ENCODE data around the gene TMOD3.

DNA sequence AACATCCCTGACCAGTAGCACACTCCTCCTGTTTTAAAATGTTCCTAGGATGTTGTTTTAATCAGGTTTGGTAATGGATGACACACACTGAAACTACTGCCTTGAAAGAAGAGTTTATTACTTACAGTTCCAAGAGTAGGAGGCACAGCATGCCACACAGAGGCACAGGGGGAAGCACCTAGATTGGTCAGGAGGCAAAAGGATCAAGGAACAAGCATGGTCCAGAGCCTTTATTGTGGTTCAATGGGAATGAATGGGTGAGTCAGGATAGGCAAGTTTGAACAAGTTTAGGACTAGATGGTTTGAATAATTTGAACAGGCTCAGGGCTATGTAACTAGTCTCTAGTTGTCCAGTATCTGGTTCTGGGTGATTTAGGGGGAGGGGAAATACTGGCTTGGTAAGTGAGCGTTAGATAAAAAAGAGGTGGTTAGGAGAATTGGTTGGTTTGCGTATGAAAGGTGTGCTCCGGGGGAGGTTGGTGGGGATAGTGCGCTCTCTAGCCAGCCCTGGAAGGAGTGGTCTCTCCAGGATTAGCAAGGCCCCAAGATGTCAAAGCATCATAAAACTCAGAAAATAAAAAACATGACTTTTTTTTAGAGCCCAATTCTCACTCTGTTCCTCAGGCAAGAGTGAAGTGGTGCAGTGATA lies 35.1 kb downstream of the TMOD3 start:
- TF ChIP-seq POLR2A (IDR thresholded peaks at IDR 0.05; ENCODE audit: extremely low read depth, insufficient read length) = no peak
- TF ChIP-seq, protein P1, sequence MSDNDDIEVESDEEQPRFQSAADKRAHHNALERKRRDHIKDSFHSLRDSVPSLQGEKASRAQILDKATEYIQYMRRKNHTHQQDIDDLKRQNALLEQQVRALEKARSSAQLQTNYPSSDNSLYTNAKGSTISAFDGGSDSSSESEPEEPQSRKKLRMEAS (IDR thresholded peaks at IDR 0.05; ENCODE audit: low read depth, low read length) = no peak
- TF ChIP-seq MYC (IDR thresholded peaks at IDR 0.05; ENCODE audit: low read depth, low read length) = no peak
- TF ChIP-seq, protein P2, sequence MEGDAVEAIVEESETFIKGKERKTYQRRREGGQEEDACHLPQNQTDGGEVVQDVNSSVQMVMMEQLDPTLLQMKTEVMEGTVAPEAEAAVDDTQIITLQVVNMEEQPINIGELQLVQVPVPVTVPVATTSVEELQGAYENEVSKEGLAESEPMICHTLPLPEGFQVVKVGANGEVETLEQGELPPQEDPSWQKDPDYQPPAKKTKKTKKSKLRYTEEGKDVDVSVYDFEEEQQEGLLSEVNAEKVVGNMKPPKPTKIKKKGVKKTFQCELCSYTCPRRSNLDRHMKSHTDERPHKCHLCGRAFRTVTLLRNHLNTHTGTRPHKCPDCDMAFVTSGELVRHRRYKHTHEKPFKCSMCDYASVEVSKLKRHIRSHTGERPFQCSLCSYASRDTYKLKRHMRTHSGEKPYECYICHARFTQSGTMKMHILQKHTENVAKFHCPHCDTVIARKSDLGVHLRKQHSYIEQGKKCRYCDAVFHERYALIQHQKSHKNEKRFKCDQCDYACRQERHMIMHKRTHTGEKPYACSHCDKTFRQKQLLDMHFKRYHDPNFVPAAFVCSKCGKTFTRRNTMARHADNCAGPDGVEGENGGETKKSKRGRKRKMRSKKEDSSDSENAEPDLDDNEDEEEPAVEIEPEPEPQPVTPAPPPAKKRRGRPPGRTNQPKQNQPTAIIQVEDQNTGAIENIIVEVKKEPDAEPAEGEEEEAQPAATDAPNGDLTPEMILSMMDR (IDR thresholded peaks at IDR 0.05; ENCODE audit: low read depth, low read length) = no peak

Measured in NB4 (cell line).